ENCODE measurements around the gene PSMB9. TPM values are rescaled to one million over a fixed set of nuclear protein-coding genes. Genes with fewer than 3 reads are reported as not detected.

The PSMB9 gene
- 29.2 and 31.1 TPM in 2 replicates for total RNA-seq

GRCh38 chr6:32853541-32854375, at the start of gene PSMB9, which contains the start of gene TAP1:
PSMB9 (plus strand) TSS chr6:32854192; CDS start chr6:32854230, 38 bp downstream.
TAP1 (minus strand) TSS chr6:32853704; CDS start chr6:32853636, 68 bp downstream.

GRCh38 chr6:32816746-32817204, 37.2 kb upstream of the PSMB9 start, which contains the start of gene HLA-DOB:
HLA-DOB (minus strand) TSS chr6:32817002; CDS start chr6:32816951, 51 bp downstream.

GRCh38 chr6:32838114-32838958, 15.7 kb upstream of the PSMB9 start, which contains the start of gene TAP2:
TAP2 (minus strand) TSS chr6:32838739; CDS start chr6:32838233, 506 bp downstream.

GRCh38 chr6:32843979-32844838, 9.8 kb upstream of the PSMB9 start, which contains the start of gene PSMB8:
PSMB8 (minus strand) TSS chr6:32844047; CDS start chr6:32843996, 51 bp downstream.

Other genes starting within 250 kb of the PSMB9 start
- not detected in 2 replicates for gene HLA-DQA1, start 216.8 kb upstream of the PSMB9 start, total RNA-seq
- gene HLA-DQB1, start 187.5 kb upstream of the PSMB9 start, total RNA-seq: not detected in 2 replicates
- not detected in 2 replicates for gene HLA-DQA2, start 112.8 kb upstream of the PSMB9 start, total RNA-seq
- not detected in 2 replicates for gene HLA-DQB2, start 90.7 kb upstream of the PSMB9 start, total RNA-seq
- gene HLA-DOB, start 37.2 kb upstream of the PSMB9 start, total RNA-seq: 0.09 and 0.14 TPM in 2 replicates
- gene TAP2, start 15.5 kb upstream of the PSMB9 start, total RNA-seq: 15.8 and 21.7 TPM in 2 replicates
- gene PSMB8, start 10.1 kb upstream of the PSMB9 start, total RNA-seq: 43.6 and 51.9 TPM in 2 replicates
- 37.1 and 41.5 TPM in 2 replicates for gene TAP1, start 488 bp upstream of the PSMB9 start, total RNA-seq
- gene HLA-DMB, start 86.8 kb downstream of the PSMB9 start, total RNA-seq: under 0.01 and 0.71 TPM in 2 replicates
- 1.8 and 2.1 TPM in 2 replicates for gene HLA-DMA, start 98.9 kb downstream of the PSMB9 start, total RNA-seq
- 54.8 and 73.9 TPM in 2 replicates for gene BRD2, start 114.4 kb downstream of the PSMB9 start, total RNA-seq
- under 0.01 TPM in 1 of 2 replicates, not detected in the other for gene HLA-DOA, start 155.4 kb downstream of the PSMB9 start, total RNA-seq
- gene HLA-DPA1, start 219.5 kb downstream of the PSMB9 start, total RNA-seq: 2.8 TPM in 1 of 2 replicates, not detected in the other
- 2.3 and 15.9 TPM in 2 replicates for gene HLA-DPB1, start 221.8 kb downstream of the PSMB9 start, total RNA-seq

Data from smooth muscle cell of bladder (primary cell).